Measurements from ENCODE around the gene CD164.

Gene CD164

DNA sequence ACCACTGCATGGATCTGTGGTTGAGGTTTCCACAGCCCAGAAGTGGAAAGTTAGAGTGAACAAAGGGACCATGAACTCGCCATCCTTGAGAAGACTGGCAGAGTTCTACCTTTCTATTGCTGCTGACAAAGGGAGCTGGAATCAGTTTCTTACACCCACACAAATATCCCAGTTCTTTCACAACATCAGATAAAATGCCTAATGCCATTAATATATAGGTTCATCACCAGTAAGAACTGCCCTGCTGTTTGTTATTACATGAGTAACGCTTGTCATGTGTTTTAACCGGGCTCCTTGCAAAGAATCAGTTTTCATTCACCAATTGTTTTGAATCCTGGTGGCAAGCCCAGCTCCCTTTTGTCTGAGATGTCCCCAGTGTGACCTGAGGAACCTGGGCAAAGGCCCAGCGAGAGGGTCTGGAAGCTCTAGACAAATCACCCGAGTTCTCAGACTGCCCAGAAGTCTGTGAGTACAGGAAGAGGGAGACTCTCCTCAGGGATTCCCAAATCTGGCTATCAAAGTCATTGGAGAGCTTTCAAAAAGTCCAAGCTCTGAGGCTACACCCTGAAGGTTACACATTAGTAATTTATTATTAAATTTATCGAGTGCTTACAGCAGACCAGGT, 7.5 kb upstream of the CD164 start:
- TF ChIP-seq TAF1 (IDR thresholded peaks at IDR 0.05; ENCODE audit: borderline replicate concordance, insufficient read depth, low read length) (no peak), FOXP2 (optimal IDR thresholded peaks at IDR 0.05; ENCODE audit: borderline replicate concordance, extremely low read depth, extremely low read length, insufficient read depth) (no peak), SIN3A (IDR thresholded peaks at IDR 0.05; ENCODE audit: borderline replicate concordance, insufficient read depth, low read length) (no peak), POLR2AphosphoS5 (IDR thresholded peaks at IDR 0.05; ENCODE audit: low read depth, low read length) (no peak)
- TF ChIP-seq, protein P1, sequence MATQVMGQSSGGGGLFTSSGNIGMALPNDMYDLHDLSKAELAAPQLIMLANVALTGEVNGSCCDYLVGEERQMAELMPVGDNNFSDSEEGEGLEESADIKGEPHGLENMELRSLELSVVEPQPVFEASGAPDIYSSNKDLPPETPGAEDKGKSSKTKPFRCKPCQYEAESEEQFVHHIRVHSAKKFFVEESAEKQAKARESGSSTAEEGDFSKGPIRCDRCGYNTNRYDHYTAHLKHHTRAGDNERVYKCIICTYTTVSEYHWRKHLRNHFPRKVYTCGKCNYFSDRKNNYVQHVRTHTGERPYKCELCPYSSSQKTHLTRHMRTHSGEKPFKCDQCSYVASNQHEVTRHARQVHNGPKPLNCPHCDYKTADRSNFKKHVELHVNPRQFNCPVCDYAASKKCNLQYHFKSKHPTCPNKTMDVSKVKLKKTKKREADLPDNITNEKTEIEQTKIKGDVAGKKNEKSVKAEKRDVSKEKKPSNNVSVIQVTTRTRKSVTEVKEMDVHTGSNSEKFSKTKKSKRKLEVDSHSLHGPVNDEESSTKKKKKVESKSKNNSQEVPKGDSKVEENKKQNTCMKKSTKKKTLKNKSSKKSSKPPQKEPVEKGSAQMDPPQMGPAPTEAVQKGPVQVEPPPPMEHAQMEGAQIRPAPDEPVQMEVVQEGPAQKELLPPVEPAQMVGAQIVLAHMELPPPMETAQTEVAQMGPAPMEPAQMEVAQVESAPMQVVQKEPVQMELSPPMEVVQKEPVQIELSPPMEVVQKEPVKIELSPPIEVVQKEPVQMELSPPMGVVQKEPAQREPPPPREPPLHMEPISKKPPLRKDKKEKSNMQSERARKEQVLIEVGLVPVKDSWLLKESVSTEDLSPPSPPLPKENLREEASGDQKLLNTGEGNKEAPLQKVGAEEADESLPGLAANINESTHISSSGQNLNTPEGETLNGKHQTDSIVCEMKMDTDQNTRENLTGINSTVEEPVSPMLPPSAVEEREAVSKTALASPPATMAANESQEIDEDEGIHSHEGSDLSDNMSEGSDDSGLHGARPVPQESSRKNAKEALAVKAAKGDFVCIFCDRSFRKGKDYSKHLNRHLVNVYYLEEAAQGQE (IDR thresholded peaks at IDR 0.05; ENCODE audit: insufficient read depth in 1 of 2, low read depth in 2 of 2, low read length in 2 of 2) = no peak

DNA sequence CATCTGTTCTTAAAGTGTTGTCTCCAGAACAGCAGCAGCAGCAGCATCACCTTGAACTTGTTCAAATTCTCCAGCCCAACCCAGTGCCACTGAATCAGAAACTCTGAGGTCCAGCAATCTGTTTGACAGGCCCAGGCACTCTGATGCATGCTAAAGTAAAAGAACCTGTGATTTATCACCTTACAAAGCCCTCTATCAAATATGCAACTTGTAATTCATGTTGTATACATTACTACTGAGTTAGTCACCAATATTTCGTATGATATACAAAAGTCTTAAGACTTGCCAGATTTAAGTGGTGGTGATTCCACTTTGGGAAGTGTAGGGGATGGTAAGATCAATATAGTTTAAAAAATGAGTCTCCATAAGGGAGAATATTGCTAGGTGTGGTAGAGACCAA, 6.0 kb upstream of the CD164 start:
- TF ChIP-seq TAF1 (IDR thresholded peaks at IDR 0.05; ENCODE audit: borderline replicate concordance, insufficient read depth, low read length) (no peak), POLR2AphosphoS5 (IDR thresholded peaks at IDR 0.05; ENCODE audit: low read depth, low read length) (no peak), SIN3A (IDR thresholded peaks at IDR 0.05; ENCODE audit: borderline replicate concordance, insufficient read depth, low read length) (no peak)

DNA sequence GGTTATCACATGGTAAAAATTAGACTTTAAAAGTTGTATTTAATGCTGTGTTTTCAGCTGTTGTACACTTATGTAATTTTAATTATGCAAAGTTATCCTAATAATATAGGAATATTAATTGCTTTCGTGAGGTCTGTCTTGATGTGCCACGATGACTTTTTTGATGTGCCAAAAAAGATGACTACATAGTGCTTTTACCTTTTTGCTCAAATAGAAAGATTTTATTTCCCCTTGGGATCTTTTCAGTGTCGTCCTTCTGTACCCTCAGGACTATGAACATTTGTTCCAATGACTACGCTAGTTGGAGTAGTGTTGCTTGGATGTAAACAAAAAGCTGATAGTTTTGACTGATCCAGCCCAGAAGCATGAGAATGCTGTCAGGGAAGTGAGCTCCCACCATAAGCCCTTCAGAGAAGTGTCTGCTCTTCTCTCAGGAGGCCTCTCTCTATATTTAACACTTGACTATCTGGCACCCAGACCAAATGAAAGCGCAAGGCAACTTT, 1.2 kb upstream of the CD164 start:
- TF ChIP-seq FOXP2 (optimal IDR thresholded peaks at IDR 0.05; ENCODE audit: borderline replicate concordance, extremely low read depth, extremely low read length, insufficient read depth) (no peak), POLR2AphosphoS5 (IDR thresholded peaks at IDR 0.05; ENCODE audit: low read depth, low read length) (no peak), SIN3A (IDR thresholded peaks at IDR 0.05; ENCODE audit: borderline replicate concordance, insufficient read depth, low read length) (no peak), TAF1 (IDR thresholded peaks at IDR 0.05; ENCODE audit: borderline replicate concordance, insufficient read depth, low read length) (no peak)
- TF ChIP-seq, protein P1 (IDR thresholded peaks at IDR 0.05; ENCODE audit: insufficient read depth in 1 of 2, low read depth in 2 of 2, low read length in 2 of 2) = no peak

DNA sequence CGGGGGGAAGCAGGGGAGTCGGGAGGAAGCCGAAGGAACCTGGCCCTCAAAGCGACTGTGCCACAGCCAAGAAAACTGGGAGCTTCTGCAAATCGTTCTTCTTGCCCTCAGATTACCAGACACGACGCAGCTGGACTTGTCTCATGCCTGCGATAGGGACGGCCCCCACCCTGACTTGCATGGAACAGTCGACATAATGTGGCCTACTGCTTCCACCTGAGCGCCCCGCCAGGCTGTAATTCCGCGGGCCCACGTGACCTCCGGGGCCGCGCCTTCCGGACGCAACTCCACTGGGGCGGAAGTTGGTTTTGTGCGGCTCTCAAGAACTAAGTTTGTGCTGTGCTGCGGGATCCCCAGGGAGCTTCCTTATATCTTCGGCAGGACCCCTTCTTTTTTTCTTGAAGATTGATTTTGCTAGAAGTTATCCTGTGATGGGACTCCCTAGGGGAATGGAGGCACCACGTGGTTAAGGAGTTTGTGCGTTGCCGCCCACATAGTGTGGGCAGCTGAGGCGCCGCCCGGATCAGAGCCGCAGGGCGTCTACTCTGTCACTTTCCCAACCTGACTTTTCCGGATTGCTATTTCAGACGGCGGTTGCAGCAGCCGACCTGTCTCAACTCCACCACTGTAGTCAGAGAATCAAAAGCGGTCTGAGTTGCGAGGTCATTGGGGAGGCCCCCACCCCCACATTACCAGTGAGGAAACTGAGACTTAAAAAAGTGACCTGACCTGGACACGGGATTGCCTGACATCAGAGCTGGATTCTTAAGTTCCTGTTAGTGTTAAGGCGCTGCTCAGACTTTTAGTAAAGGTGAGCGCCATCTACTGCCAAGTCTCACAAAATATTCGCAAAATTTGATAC, 540 bp upstream of the CD164 start:
- TF ChIP-seq FOXP2 (optimal IDR thresholded peaks at IDR 0.05; ENCODE audit: borderline replicate concordance, extremely low read depth, extremely low read length, insufficient read depth) (peak; percentile 28), POLR2AphosphoS5 (IDR thresholded peaks at IDR 0.05; ENCODE audit: low read depth, low read length) (peak; percentile 72), TAF1 (IDR thresholded peaks at IDR 0.05; ENCODE audit: borderline replicate concordance, insufficient read depth, low read length) (no peak; the same call in 1 of the 2 replicates), SIN3A (IDR thresholded peaks at IDR 0.05; ENCODE audit: borderline replicate concordance, insufficient read depth, low read length) (peak; percentile 76; the same call in 1 of the 2 replicates)
- TF ChIP-seq, protein P1 (IDR thresholded peaks at IDR 0.05; ENCODE audit: insufficient read depth in 1 of 2, low read depth in 2 of 2, low read length in 2 of 2) = 0 out of 4 replicates have a peak, but pooled peaks of 1 of the 2 experiments have one; percentile 0

DNA sequence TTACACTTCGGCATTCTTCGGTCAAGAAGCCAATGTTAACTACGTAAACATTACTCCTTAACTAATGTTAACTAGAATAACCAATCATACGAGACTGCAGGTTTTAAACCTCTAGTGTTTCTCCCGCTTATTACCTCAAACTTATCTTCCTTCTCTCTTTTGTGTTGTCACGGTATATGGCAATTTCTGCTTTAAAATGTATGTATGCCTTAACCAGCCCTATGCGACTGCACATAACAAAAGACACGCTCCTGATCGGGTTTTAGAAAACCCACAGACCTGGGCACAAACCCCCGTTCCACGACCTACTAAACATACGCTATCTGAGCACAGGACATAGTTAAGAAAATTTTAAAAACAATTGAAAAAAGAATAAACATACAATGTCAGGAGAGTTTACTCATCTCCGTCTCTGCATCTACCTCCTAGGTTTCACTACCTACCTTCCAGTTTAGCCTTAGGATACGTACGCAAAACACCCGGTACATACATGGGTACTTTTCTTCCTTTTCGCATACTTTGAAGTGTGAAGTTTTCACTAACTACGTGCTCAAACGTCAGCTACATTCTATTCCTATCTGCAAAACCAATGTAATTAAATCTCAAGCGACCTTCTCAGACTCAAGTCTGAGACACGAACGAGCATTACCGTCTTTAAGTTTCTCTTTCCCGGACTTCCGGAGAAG, 1.1 kb downstream of the CD164 start:
- TF ChIP-seq TAF1 (IDR thresholded peaks at IDR 0.05; ENCODE audit: borderline replicate concordance, insufficient read depth, low read length) (no peak), POLR2AphosphoS5 (IDR thresholded peaks at IDR 0.05; ENCODE audit: low read depth, low read length) (no peak), FOXP2 (optimal IDR thresholded peaks at IDR 0.05; ENCODE audit: borderline replicate concordance, extremely low read depth, extremely low read length, insufficient read depth) (no peak), SIN3A (IDR thresholded peaks at IDR 0.05; ENCODE audit: borderline replicate concordance, insufficient read depth, low read length) (no peak; the same call in 1 of the 2 replicates)
- TF ChIP-seq, protein P1 (IDR thresholded peaks at IDR 0.05; ENCODE audit: insufficient read depth in 1 of 2, low read depth in 2 of 2, low read length in 2 of 2) = no peak
